IMR-90 (cell line): Measurements from ENCODE around the gene MTCH2. TPM values are rescaled to one million over a fixed set of nuclear protein-coding genes. Genes with fewer than 3 reads are reported as not detected.
A peak's percentile ranks its signal among the peaks of the same experiment; 100 is the strongest.

Source experiments
- ATAC-seq: fragments of 200-7000 bp; cut with Tn5 transposase; 2 replicates; pipeline ENCODE4 v1.9.1; 2020; ENCODE audit warnings: low read depth, mild to moderate bottlenecking, moderate library complexity
- BruUV-seq: library from RNA; stranded (reverse); fragments of 400-500 nt; replicated peaks from 2 replicates; lab custom pipeline; 2021; lab: Mats Ljungman, UMichigan
- CTCF ChIA-PET: fragments of 300-600 bp; formaldehyde crosslinking; extraction: SDS; loops from one replicate; lab custom pipeline; 2021; ENCODE audit warnings: antibody characterized with exemption; lab: Yijun Ruan, JAX
- POLR2A ChIA-PET: fragments of 300-600 bp; sonication (Branson Sonifier 250); formaldehyde crosslinking; loops from one replicate; lab custom pipeline; 2022; ENCODE audit warnings: antibody characterized with exemption; ENCODE audit not compliant: unreplicated experiment; lab: Charles Lee
- DNase-seq: peaks from one replicate; pipeline ENCODE4 v3.0.0; 2013
- H2AFZ ChIP-seq: replicated peaks from 2 replicates; pipeline ENCODE3; 2013; ENCODE audit warnings: low read length, mild to moderate bottlenecking; ENCODE audit not compliant: poor library complexity
- H2AK5ac ChIP-seq: 2 replicates; pipeline ENCODE4 v1.6.1; 2013; ENCODE audit warnings: low read depth, low read length, inconsistent platforms
- H2AK9ac ChIP-seq: replicated peaks from 2 replicates; pipeline ENCODE3; 2013; ENCODE audit warnings: mild to moderate bottlenecking, low read depth, low read length, moderate library complexity; ENCODE audit not compliant: poor library complexity
- H2BK120ac ChIP-seq: 2 replicates; pipeline ENCODE4 v1.6.1; 2013; ENCODE audit warnings: low read depth, low read length, inconsistent platforms
- H2BK15ac ChIP-seq: 3 replicates; pipeline ENCODE4 v1.6.1; 2013; ENCODE audit warnings: low read depth, low read length, inconsistent platforms
- H2BK20ac ChIP-seq: 2 replicates; pipeline ENCODE4 v1.6.1; 2013; ENCODE audit warnings: low read depth, mild to moderate bottlenecking, inconsistent platforms, low read length, moderate library complexity
- H2BK5ac ChIP-seq: 2 replicates; pipeline ENCODE4 v1.6.1; 2013; ENCODE audit warnings: mild to moderate bottlenecking, low read depth, low read length, inconsistent platforms; ENCODE audit not compliant: poor library complexity, severe bottlenecking
- H3K14ac ChIP-seq: replicated peaks from 2 replicates; pipeline ENCODE4 v1.6.1; 2013; ENCODE audit warnings: low read depth, low read length, inconsistent platforms
- H3K18ac ChIP-seq: 2 replicates; pipeline ENCODE4 v1.6.1; 2013; ENCODE audit warnings: low read depth, low read length, control low read depth
- H3K23ac ChIP-seq: 2 replicates; pipeline ENCODE4 v1.6.1; 2013; ENCODE audit warnings: low read depth, low read length, inconsistent platforms
- H3K27ac ChIP-seq: 2 replicates; pipeline ENCODE4 v1.5.1; 2013; ENCODE audit warnings: mild to moderate bottlenecking, control low read depth, low read length; ENCODE audit not compliant: insufficient read depth
- H3K27me3 ChIP-seq: 2 replicates; pipeline ENCODE4 v1.6.1; 2013; ENCODE audit warnings: low read length; ENCODE audit not compliant: control insufficient read depth, insufficient read depth
- H3K36me3 ChIP-seq: 2 replicates; pipeline ENCODE4 v1.6.1; 2013; ENCODE audit warnings: low read length, mixed read lengths; ENCODE audit not compliant: control insufficient read depth, insufficient read depth
- H3K4ac ChIP-seq: 2 replicates; pipeline ENCODE4 v1.6.1; 2013; ENCODE audit warnings: low read depth, low read length, inconsistent platforms
- H3K4me1 ChIP-seq: 2 replicates; pipeline ENCODE4 v1.6.1; 2013; ENCODE audit warnings: low read length, mixed read lengths; ENCODE audit not compliant: control insufficient read depth, insufficient read depth
- H3K4me2 ChIP-seq: 2 replicates; pipeline ENCODE4 v1.6.1; 2013; ENCODE audit warnings: low read depth, mild to moderate bottlenecking, control low read depth, low read length, moderate library complexity
- H3K4me3 ChIP-seq: 2 replicates; pipeline ENCODE4 v1.5.1; 2013; ENCODE audit warnings: low read depth, mild to moderate bottlenecking, control low read depth, low read length, moderate library complexity; ENCODE audit not compliant: insufficient read depth
- H3K56ac ChIP-seq: 2 replicates; pipeline ENCODE4 v1.6.1; 2013; ENCODE audit warnings: low read length, inconsistent platforms; ENCODE audit not compliant: insufficient read depth; ENCODE audit errors: extremely low read depth
- H3K79me1 ChIP-seq, 2 experiments: 2 replicates each; pipeline ENCODE4 v1.6.1; 2013; ENCODE audit warnings: low read length in 2 of 2, inconsistent platforms in 1 of 2, low read depth in 1 of 2
- H3K9ac ChIP-seq: 2 replicates; pipeline ENCODE4 v1.6.1; 2013; ENCODE audit warnings: low read depth, low read length, control low read depth
- H3K9me1 ChIP-seq: 2 replicates; pipeline ENCODE4 v1.6.1; 2013; ENCODE audit warnings: low read length, inconsistent platforms; ENCODE audit not compliant: insufficient read depth
- H3K9me3 ChIP-seq: 2 replicates; pipeline ENCODE4 v1.6.1; 2013; ENCODE audit warnings: low read length; ENCODE audit not compliant: control insufficient read depth, insufficient read depth
- H4K20me1 ChIP-seq: 2 replicates; pipeline ENCODE4 v1.6.1; 2013; ENCODE audit warnings: low read length, inconsistent platforms; ENCODE audit not compliant: insufficient read depth
- H4K5ac ChIP-seq: 2 replicates; pipeline ENCODE4 v1.6.1; 2013; ENCODE audit warnings: mild to moderate bottlenecking, low read depth, low read length, control low read depth
- H4K8ac ChIP-seq, 2 experiments: 2 replicates each; pipeline ENCODE4 v1.6.1; 2013; ENCODE audit warnings: low read depth in 2 of 2, low read length in 2 of 2, control low read depth in 1 of 2, inconsistent platforms in 1 of 2
- H4K91ac ChIP-seq: 2 replicates; pipeline ENCODE4 v1.6.1; 2013; ENCODE audit warnings: low read depth, low read length, inconsistent platforms; ENCODE audit not compliant: insufficient read depth
- BHLHE40 ChIP-seq: fragments of 150-350 bp; IDR thresholded peaks from 2 replicates; pipeline ENCODE4 v1.6.1; 2016; ENCODE audit warnings: mild to moderate bottlenecking, low read depth, low read length
- CEBPB ChIP-seq: IDR thresholded peaks from 2 replicates; pipeline ENCODE4 v1.6.1; 2012; ENCODE audit warnings: low read depth, low read length, improper control_type of control experiment
- CHD1 ChIP-seq: IDR thresholded peaks from 2 replicates; pipeline ENCODE4 v1.6.1; 2012; ENCODE audit warnings: low read depth, low read length, improper control_type of control experiment
- CTCF ChIP-seq: conservative IDR thresholded peaks from 2 replicates; pipeline ENCODE4 v1.5.1; 2012; ENCODE audit warnings: mild to moderate bottlenecking, low read depth, low read length, improper control_type of control experiment
- ELK1 ChIP-seq: fragments of 150-350 bp; IDR thresholded peaks from 2 replicates; pipeline ENCODE4 v1.6.1; 2016; ENCODE audit warnings: low read depth, mild to moderate bottlenecking, low read length, moderate library complexity, borderline replicate concordance
- FOS ChIP-seq: fragments of 150-350 bp; IDR thresholded peaks from 2 replicates; pipeline ENCODE4 v1.6.1; 2016; ENCODE audit warnings: low read depth, low read length
- MAFK ChIP-seq: IDR thresholded peaks from 2 replicates; pipeline ENCODE4 v1.6.1; 2012; ENCODE audit warnings: low read depth, low read length, improper control_type of control experiment
- MAZ ChIP-seq: IDR thresholded peaks from 2 replicates; pipeline ENCODE4 v1.6.1; 2012; ENCODE audit warnings: low read depth, mild to moderate bottlenecking, low read length, improper control_type of control experiment, moderate library complexity, borderline replicate concordance
- MXI1 ChIP-seq: IDR thresholded peaks from 2 replicates; pipeline ENCODE4 v1.6.1; 2012; ENCODE audit warnings: low read depth, mild to moderate bottlenecking, low read length, moderate library complexity, borderline replicate concordance
- NFE2L2 ChIP-seq: fragments of 150-350 bp; IDR thresholded peaks from 2 replicates; pipeline ENCODE4 v1.6.1; 2016; ENCODE audit warnings: low read depth, mild to moderate bottlenecking, low read length
- POLR2A ChIP-seq: IDR thresholded peaks from 2 replicates; pipeline ENCODE4 v1.6.1; 2012; ENCODE audit warnings: mild to moderate bottlenecking, low read depth, low read length
- RAD21 ChIP-seq: IDR thresholded peaks from 2 replicates; pipeline ENCODE4 v1.6.1; 2012; ENCODE audit warnings: low read length, improper control_type of control experiment
- RCOR1 ChIP-seq: IDR thresholded peaks from 2 replicates; pipeline ENCODE4 v1.6.1; 2012; ENCODE audit warnings: mild to moderate bottlenecking, low read length, improper control_type of control experiment; ENCODE audit not compliant: insufficient replicate concordance
- RFX5 ChIP-seq: IDR thresholded peaks from 2 replicates; pipeline ENCODE4 v1.8.0; 2012; ENCODE audit warnings: low read depth, mild to moderate bottlenecking, low read length, moderate library complexity
- SMC3 ChIP-seq: fragments of 150-350 bp; IDR thresholded peaks from 2 replicates; pipeline ENCODE4 v1.6.1; 2016; ENCODE audit warnings: low read depth, mild to moderate bottlenecking, antibody characterized with exemption, low read length, moderate library complexity
- WGBS, 2 experiments: methylation state at CpG; one replicate each; pipeline versions ENCODE4 v1.1.5 to v1.1.7; 2013; ENCODE audit warnings: missing lambda C conversion rate in 2 of 2; ENCODE audit not compliant: insufficient read length in 1 of 2; ENCODE audit errors: extremely low coverage in 2 of 2; 5-methylcytosine and 5-hydroxymethylcytosine counted together
- dilution Hi-C: fragments of 300-500 bp; cut with HindIII; formaldehyde crosslinking; loops from one replicate; pipeline ENCODE4 v1.14.3; 2018; ENCODE audit warnings: low sequenced_read_pairs; ENCODE audit not compliant: unreplicated experiment
- in situ Hi-C: fragments of 300-500 bp; cut with MboI; formaldehyde crosslinking; loops from 3 replicates; pipeline ENCODE4 v1.14.3; 2019; ENCODE audit warnings: low sequenced_read_pairs, inconsistent platforms, mixed read lengths
- intact Hi-C: fragments of 100-400 bp; cut with micrococcal nuclease; formaldehyde crosslinking; loops from 2 replicates; pipeline ENCODE4 v1.10.0; 2022
- polyA plus RNA-seq, 3 experiments: library from polyadenylated mRNA; depleted of rRNA; stranded (reverse); fragments of >200 nt; gene quantifications; 2 replicates each; pipeline ENCODE4 v1.2.3, GENCODE V29; 2012; ENCODE audit warnings: low replicate concordance in 1 of 3
- total RNA-seq: library from RNA; depleted of rRNA; stranded (reverse); fragments of >200 nt; gene quantifications from 2 replicates; pipeline ENCODE4 v1.2.3, GENCODE V29; 2012
- TF ChIP-seq, protein P1 (sequence below): fragments of 150-350 bp; IDR thresholded peaks from 2 replicates; pipeline ENCODE4 v1.6.1; 2017; ENCODE audit warnings: mild to moderate bottlenecking, antibody characterized with exemption, low read length, low read depth

Gene MTCH2
- total and polyA plus RNA-seq, 2 of the 4 experiments (the other 2 are of a cell fraction), result 103 to 163 TPM

DNA sequence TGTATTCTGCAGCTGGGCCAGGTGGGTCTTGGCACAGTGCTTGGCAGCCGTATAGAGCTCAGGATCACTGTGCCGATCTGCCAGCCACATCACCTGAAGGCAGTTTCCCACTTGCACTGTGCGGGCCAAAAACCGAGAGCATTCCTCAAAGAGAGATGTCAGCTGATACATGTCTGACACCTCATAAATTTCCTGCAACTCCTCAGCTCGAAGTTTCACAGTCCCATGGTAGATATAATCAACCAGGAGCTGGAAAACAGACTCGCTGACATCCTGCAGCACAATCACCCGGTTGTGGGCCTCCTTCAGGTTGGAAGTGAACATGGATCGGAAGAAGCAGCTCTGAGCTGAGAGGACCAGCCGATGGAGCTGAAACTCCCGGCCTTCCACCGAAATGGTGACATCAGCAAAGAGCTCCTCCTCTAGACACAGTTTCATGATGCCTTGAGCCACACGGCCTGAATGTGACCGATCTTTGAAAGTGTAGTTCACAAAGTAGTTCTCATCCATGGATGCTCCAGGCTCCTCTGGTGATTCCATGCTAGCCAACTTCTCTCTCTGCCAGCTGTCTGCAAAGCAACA is 64.8 kb downstream of the MTCH2 start:
- H4K8ac ChIP-seq, result peak overlapping the region; percentile 70 to 99; a peak in 3 of 4 replicates
- peak overlapping the region; percentile 20; the same call in 1 of the 2 replicates for H3K27ac ChIP-seq
- BruUV-seq, result no TSS peak

More for the DNA sequence above, 64.8 kb downstream of the MTCH2 start:
- peak overlapping the region; percentile 5 for H2AFZ ChIP-seq
- no peak for DNase-seq
- peaks cover 35 to 71% of the 10 kb centered on the region in 2 experiments for H3K79me1 ChIP-seq
- H2BK5ac ChIP-seq, result no peak overlapping the region
- peak overlapping the region; percentile 85; the same call in 1 of the 2 replicates for H3K9ac ChIP-seq
- no peak overlapping the region for H3K4ac ChIP-seq
- dilution Hi-C loops (no loop called here), intact Hi-C loops (no loop called here), in situ Hi-C loops (no loop called here)
- peak overlapping the region; percentile 82 for H3K4me2 ChIP-seq
- no peaks in the 10 kb centered on the region for H3K27me3 ChIP-seq
- H2BK120ac ChIP-seq, result no peak overlapping the region
- no peaks in the 10 kb centered on the region for H3K9me3 ChIP-seq
- H2BK15ac ChIP-seq, result no peak overlapping the region
- no peak overlapping the region for H2BK20ac ChIP-seq
- H4K91ac ChIP-seq, result no peak overlapping the region
- H3K9me1 ChIP-seq, result peaks cover 21% of the 10 kb centered on the region
- H3K18ac ChIP-seq, result no peak overlapping the region
- POLR2A ChIA-PET, result no interaction called here
- H2AK9ac ChIP-seq, result peak overlapping the region; percentile 66
- peaks cover 31% of the 10 kb centered on the region for H3K36me3 ChIP-seq
- TF ChIP-seq CEBPB (no peak), MAZ (no peak), NFE2L2 (no peak), RFX5 (no peak), ELK1 (no peak), MXI1 (no peak), RCOR1 (no peak), CTCF (no peak), MAFK (no peak), BHLHE40 (no peak), FOS (no peak), RAD21 (no peak), SMC3 (no peak), POLR2A (no peak), CHD1 (no peak)
- TF ChIP-seq, protein P1, sequence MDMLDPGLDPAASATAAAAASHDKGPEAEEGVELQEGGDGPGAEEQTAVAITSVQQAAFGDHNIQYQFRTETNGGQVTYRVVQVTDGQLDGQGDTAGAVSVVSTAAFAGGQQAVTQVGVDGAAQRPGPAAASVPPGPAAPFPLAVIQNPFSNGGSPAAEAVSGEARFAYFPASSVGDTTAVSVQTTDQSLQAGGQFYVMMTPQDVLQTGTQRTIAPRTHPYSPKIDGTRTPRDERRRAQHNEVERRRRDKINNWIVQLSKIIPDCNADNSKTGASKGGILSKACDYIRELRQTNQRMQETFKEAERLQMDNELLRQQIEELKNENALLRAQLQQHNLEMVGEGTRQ, result no peak
- peak overlapping the region; percentile 56; the same call in 1 of the 2 replicates for H2AK5ac ChIP-seq
- no peak for ATAC-seq
- WGBS, 2 experiments, result 39% methylated on average over 3 of the region's 13 CpGs; no CpG with 5 or more reads in 1 of the 2 experiments
- no peak overlapping the region for H3K14ac ChIP-seq
- peaks cover 13% of the 10 kb centered on the region for H3K4me1 ChIP-seq
- H3K56ac ChIP-seq, result no peak overlapping the region
- 0 out of 2 replicates have a peak overlapping the region, but pooled peaks have one; percentile 39 for H3K23ac ChIP-seq
- H3K4me3 ChIP-seq, result peak overlapping the region; percentile 54; the same call in 1 of the 2 replicates
- CTCF ChIA-PET, result no interaction called here
- peak overlapping the region; percentile 15 for H4K5ac ChIP-seq
- H4K20me1 ChIP-seq, result peaks cover 10% of the 10 kb centered on the region; the same call in 1 of the 2 replicates
